ENCODE results near the gene U2AF1. TPM values are rescaled to one million over a fixed set of nuclear protein-coding genes. Genes with fewer than 3 reads are reported as not detected.
A peak's percentile ranks its signal among the peaks of the same experiment; 100 is the strongest.
"Not testable (repeated sequence)": the region's sequence is repeated elsewhere in the genome, so short reads cannot be mapped to it uniquely, and the experiment has no call there.

U2AF1 gene, protein sequence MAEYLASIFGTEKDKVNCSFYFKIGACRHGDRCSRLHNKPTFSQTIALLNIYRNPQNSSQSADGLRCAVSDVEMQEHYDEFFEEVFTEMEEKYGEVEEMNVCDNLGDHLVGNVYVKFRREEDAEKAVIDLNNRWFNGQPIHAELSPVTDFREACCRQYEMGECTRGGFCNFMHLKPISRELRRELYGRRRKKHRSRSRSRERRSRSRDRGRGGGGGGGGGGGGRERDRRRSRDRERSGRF
- total RNA-seq (2021; fragmentation: NEBNext Ultra II Directional; extraction: Animal tissue kit (Norgen Biotek cat#: 25700)) (53.0 and 74.6 TPM in 2 replicates), polyA plus RNA-seq (2011; rRNA removed) (60.0 and 114 TPM in 2 replicates), polyA minus RNA-seq (2011; rRNA and poly(A)+ RNA removed) (52.9 and 54.7 TPM in 2 replicates)
- polyA plus RNA-seq (2011; cell fraction: cytosol; rRNA removed) = 179 TPM
- polyA plus RNA-seq (2011; cell fraction: nucleus; rRNA removed) = 79.4 TPM
- polyA plus RNA-seq (2012, experiment 1 of 2) = 23.7 to 108 TPM (median 38.4 TPM) in 4 replicates
- 3.5 TPM for polyA plus RNA-seq (2012, experiment 2 of 2)
- polyA plus RNA-seq (2013, experiment 1 of 2) = 102 TPM
- 100 TPM for polyA plus RNA-seq (2013, experiment 2 of 2)
- polyA minus RNA-seq (2011; cell fraction: cytosol; rRNA and poly(A)+ RNA removed) = 23.1 TPM
- 103 TPM for polyA minus RNA-seq (2011; cell fraction: nucleus; rRNA and poly(A)+ RNA removed)
- long read RNA-seq, experiment 1, transcript U2AF1-201 (8 exons, 962 nt) = major isoform, 23 of 94 reads
- long read RNA-seq, experiment 1, transcript U2AF1-208 (3 exons, 1,676 nt) = minor isoform, 10 of 94 reads
- long read RNA-seq, experiment 1, transcript U2AF1-202 (8 exons, 940 nt) = minor isoform, 5 of 94 reads
- long read RNA-seq, experiment 1, transcript U2AF1-204 (7 exons, 1,675 nt) = minor isoform, 6 of 94 reads
- long read RNA-seq, experiment 1, partial matches to known transcripts = 38 of 94 reads
- long read RNA-seq, experiment 1, other reads (novel, unspliced or antisense) = 12 of 94 reads
- long read RNA-seq, experiment 2, transcript U2AF1-206 (9 exons, 966 nt) = minor isoform, 12 of 640 reads
- long read RNA-seq, experiment 2, transcript U2AF1-201 (8 exons, 962 nt) = major isoform, 411 of 640 reads
- long read RNA-seq, experiment 2, transcript U2AF1-202 (8 exons, 940 nt) = minor isoform, 183 of 640 reads
- long read RNA-seq, experiment 2, partial matches to known transcripts = 4 of 640 reads
- long read RNA-seq, experiment 2, other reads (novel, unspliced or antisense) = 29 of 640 reads

DNA sequence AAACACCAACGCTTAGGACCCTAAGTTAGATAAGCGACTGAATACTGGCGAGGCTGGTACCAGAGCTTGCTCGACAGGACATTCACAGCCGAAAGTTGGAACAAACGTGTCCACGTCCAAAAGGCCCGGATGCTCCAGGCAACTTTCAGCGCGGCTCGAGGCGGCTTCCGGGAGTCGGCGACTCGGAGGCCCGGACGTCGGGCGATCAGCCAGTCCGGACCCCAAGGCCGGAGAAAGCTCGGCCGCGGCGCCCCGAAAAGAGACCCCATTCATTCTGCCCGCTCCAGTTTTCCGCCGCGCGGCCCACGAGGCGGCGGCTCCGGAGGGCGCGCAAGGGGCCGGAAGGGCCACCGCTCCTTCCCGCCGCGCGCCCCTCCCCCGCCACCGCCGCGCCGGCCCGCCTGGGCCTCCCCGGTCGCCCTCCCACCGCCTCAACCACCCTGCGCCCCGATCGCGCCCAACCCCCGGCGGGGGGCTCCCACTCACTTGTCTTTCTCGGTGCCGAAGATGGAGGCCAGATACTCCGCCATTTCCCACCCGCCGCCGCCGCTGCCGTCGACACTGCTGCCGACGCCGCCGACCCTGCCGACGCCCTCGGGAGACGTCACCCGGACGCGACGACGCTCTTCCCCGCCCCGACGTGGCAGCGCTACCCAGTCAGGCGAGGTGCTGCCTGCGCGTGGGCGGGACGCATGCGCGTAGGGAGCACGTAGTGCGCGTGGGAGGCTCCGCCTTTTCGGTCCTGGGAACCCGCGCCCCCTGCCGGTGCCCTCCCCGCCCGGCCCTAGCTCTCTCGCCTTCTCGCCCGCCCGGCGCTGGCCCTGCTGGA lies at the start of gene U2AF1:
Gene U2AF1, minus strand, starts transcription at position 606 of the 829 bp plus-strand sequence. Its CDS starts 76 bp downstream, at position 530.
- TF ChIP-seq SRF (IDR thresholded peaks at IDR 0.05; ENCODE audit: low read depth, low read length) (0 out of 2 replicates have a peak, but pooled peaks have one; percentile 8), PHF8 (conservative IDR thresholded peaks at IDR 0.05; ENCODE audit: low read depth, low read length) (0 out of 2 replicates have a peak, but pooled peaks have one; percentile 29), CREB1 (IDR thresholded peaks at IDR 0.05) (peak; percentile 73)
- H3K9me3 ChIP-seq (ENCODE audit: insufficient read depth in 2 of 2, low read depth in 1 of 2, low read length in 1 of 2); H3K56ac ChIP-seq (replicated peaks; ENCODE audit: insufficient read length, low read depth, low read length); H2BK15ac ChIP-seq (ENCODE audit: low read length); H3K14ac ChIP-seq (ENCODE audit: insufficient read length); H2BK5ac ChIP-seq (ENCODE audit: low read depth, low read length); H4K8ac ChIP-seq (ENCODE audit: extremely low read depth, insufficient read depth, low read length); H3K23ac ChIP-seq (ENCODE audit: insufficient read length); H2BK120ac ChIP-seq (replicated peaks; ENCODE audit: low read depth, low read length); H4K5ac ChIP-seq (ENCODE audit: insufficient read length, low read depth, low read length); H4K91ac ChIP-seq (replicated peaks; ENCODE audit: insufficient read length, low read length); H3K4ac ChIP-seq (replicated peaks; ENCODE audit: insufficient read length, low read depth, low read length); FAIRE-seq; H3K4me2 ChIP-seq (ENCODE audit: insufficient read depth in 1 of 2, low read depth in 2 of 2, low read length in 2 of 2); H4K20me1 ChIP-seq (replicated peaks in 1 of 2; ENCODE audit: control insufficient read depth in 1 of 2, insufficient read depth in 2 of 2, low read length in 2 of 2); H3K18ac ChIP-seq (ENCODE audit: extremely low read depth, low read length); H2AFZ ChIP-seq (ENCODE audit: low read length); H3K23me2 ChIP-seq (ENCODE audit: low read depth, low read length); H3K79me2 ChIP-seq (ENCODE audit: control insufficient read depth in 1 of 2, insufficient read depth in 2 of 2, low read length in 2 of 2); H3K4me1 ChIP-seq (replicated peaks in 1 of 4; ENCODE audit: control insufficient read depth in 3 of 4, insufficient read depth in 4 of 4, low read length in 3 of 4); CTCF ChIA-PET (ENCODE audit: partially characterized antibody); H3K27me3 ChIP-seq (replicated peaks in 1 of 4; ENCODE audit: control insufficient read depth in 3 of 4, extremely low read depth in 1 of 4, insufficient read depth in 3 of 4, low read length in 3 of 4); POLR2A ChIA-PET (ENCODE audit: partially characterized antibody); H2BK12ac ChIP-seq (ENCODE audit: low read depth, low read length); H2BK20ac ChIP-seq (ENCODE audit: low read length); H3K36me3 ChIP-seq (ENCODE audit: control insufficient read depth in 2 of 4, insufficient read depth in 4 of 4, low read length in 3 of 4); H2AK5ac ChIP-seq (ENCODE audit: low read depth, low read length); H3K79me1 ChIP-seq (ENCODE audit: low read depth, low read length): not testable (repeated sequence)
- peak within 1 kb of the TSS; percentile 65 to 79 (median 73) for H3K9ac ChIP-seq (replicated peaks in 1 of 4; ENCODE audit: extremely low read depth in 1 of 4, low read depth in 3 of 4, low read length in 3 of 4)
- H3K4me3 ChIP-seq (ENCODE audit: extremely low read depth in 1 of 4, insufficient read depth in 2 of 4, low read depth in 3 of 4, low read length in 4 of 4) = peak within 1 kb of the TSS; percentile 42 to 59 (median 52); a peak in 6 of 8 replicates
- WGBS, 2 experiments (ENCODE audit: extremely low coverage in 1 of 2, insufficient coverage in 1 of 2, insufficient read length in 1 of 2, insufficient replicate concordance in 2 of 2, low coverage in 1 of 2, low lambda C conversion rate in 2 of 2, missing lambda C conversion rate in 1 of 2) = 0% methylated on average over 27 of the region's 107 CpGs; no CpG with 5 or more reads in 1 of the 2 experiments
- peak within 1 kb of the TSS; percentile 70; the same call in 1 of the 2 replicates for H3K27ac ChIP-seq (ENCODE audit: low read depth, low read length)
- peak in 1 of 2 experiments; percentile 76 for DNase-seq (ENCODE audit: low read depth in 1 of 2, low spot score in 2 of 2)
